Right atrium auricular region (tissue), 2 donors: ENCODE results near the gene PNPLA1. TPM values are rescaled to one million over a fixed set of nuclear protein-coding genes. Genes with fewer than 3 reads are reported as not detected.

Experiments
- DNase-seq: peaks from one replicate; pipeline ENCODE4 v3.0.0-alpha.2; 2019; ENCODE audit warnings: low spot score
- H3K27ac ChIP-seq, 2 donors: fragments of 200-600 bp; sonication (generic); 1 replicate in 1 of 2; 2 replicates in 1 of 2; pipeline ENCODE4 v1.5.1; 2016 to 2019
- H3K27me3 ChIP-seq, 2 donors: fragments of 200-600 bp; sonication (generic); one replicate each; pipeline versions ENCODE4 v1.5.1 to v1.6.0; 2017 to 2019
- H3K36me3 ChIP-seq: fragments of 200-600 bp; sonication (generic); one replicate; pipeline ENCODE4 v1.5.1; 2016
- H3K4me1 ChIP-seq, 2 donors: fragments of 200-600 bp; sonication (generic); one replicate each; pipeline versions ENCODE4 v1.5.1 to v1.6.0; 2017 to 2019
- H3K4me3 ChIP-seq, 2 donors: fragments of 200-600 bp; sonication (generic); 1 replicate in 1 of 2; 2 replicates in 1 of 2; pipeline ENCODE4 v1.5.1; 2017 to 2019; ENCODE audit warnings: mild to moderate bottlenecking in 1 of 2, moderate library complexity in 1 of 2
- H3K9me3 ChIP-seq, 2 donors: fragments of 200-600 bp; sonication (generic); one replicate each; pipeline ENCODE4 v1.5.1; 2019
- total RNA-seq, 2 donors: library from RNA; depleted of rRNA; stranded (reverse); fragments of >200 nt; gene quantifications; one replicate each; pipeline ENCODE4 v1.1.0, GENCODE V29; 2016
- TF ChIP-seq, protein P1 (sequence below), 2 donors: fragments of 200-600 bp; sonication (generic); IDR thresholded peaks; one replicate each; pipeline ENCODE4 v1.5.1; 2019; ENCODE audit warnings: antibody characterized with exemption in 2 of 2

PNPLA1 gene
- total RNA-seq, 2 donors from 2014 or later: 0.20 TPM; not detected in 1

- no peak for DNase-seq
- Histone ChIP-seq H3K9me3 (peaks cover 0 to 10% of the 10 kb centered on the region in 2 donors), H3K4me3 (no peak overlapping the region), H3K36me3 (no peaks in the 10 kb centered on the region), H3K27ac (no peak overlapping the region), H3K4me1 (no peaks in the 10 kb centered on the region), H3K27me3 (no peaks in the 10 kb centered on the region)
- TF ChIP-seq, protein P1, sequence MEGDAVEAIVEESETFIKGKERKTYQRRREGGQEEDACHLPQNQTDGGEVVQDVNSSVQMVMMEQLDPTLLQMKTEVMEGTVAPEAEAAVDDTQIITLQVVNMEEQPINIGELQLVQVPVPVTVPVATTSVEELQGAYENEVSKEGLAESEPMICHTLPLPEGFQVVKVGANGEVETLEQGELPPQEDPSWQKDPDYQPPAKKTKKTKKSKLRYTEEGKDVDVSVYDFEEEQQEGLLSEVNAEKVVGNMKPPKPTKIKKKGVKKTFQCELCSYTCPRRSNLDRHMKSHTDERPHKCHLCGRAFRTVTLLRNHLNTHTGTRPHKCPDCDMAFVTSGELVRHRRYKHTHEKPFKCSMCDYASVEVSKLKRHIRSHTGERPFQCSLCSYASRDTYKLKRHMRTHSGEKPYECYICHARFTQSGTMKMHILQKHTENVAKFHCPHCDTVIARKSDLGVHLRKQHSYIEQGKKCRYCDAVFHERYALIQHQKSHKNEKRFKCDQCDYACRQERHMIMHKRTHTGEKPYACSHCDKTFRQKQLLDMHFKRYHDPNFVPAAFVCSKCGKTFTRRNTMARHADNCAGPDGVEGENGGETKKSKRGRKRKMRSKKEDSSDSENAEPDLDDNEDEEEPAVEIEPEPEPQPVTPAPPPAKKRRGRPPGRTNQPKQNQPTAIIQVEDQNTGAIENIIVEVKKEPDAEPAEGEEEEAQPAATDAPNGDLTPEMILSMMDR (IDR thresholded peaks at IDR 0.05): no peak
These were observed 2.8 kb upstream of the PNPLA1 start for GRCh38 chr6:36266913-36267644.

DNA sequence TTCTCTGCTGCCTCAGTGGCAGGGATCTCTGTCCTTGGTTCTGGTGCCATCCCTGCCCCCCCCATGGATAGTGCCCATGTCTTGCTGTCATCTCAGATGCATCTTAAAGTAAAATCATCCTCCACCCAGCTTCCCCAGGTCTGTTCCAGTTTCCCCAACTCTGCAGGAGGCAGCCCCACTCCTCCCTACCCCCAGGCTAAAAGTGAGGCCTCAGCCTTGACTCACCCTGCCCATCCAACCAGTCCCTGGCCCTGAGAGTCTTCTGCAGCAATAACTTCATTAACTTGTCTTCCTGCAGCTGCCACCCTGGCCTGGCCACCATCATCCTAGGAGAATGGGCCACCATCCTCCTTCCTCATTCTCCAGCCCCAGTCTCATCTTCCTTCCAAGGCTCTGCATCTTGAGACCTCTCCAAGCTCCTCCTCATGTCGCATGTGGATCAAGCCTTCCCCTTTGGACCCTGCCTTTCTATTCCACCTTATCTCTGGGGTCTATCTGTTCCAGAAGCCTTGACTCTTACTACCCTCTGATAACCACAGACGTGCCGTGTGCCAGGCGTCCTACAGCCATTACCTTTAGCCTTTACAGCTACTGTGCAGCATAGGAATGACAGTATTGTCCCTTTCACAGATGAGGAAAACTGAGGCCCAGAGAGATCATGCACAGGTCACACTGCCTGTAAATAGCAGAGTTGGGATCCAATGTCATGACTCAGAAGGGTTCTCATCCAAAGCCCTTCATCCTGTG is 2.0 kb upstream of the PNPLA1 start:
- TF ChIP-seq, protein P1 (IDR thresholded peaks at IDR 0.05): no peak
- Histone ChIP-seq H3K27ac (no peak overlapping the region), H3K4me1 (no peaks in the 10 kb centered on the region), H3K4me3 (no peak overlapping the region), H3K36me3 (no peaks in the 10 kb centered on the region), H3K27me3 (no peaks in the 10 kb centered on the region), H3K9me3 (peaks cover 0 to 10% of the 10 kb centered on the region in 2 donors)
- DNase-seq: no peak

DNA sequence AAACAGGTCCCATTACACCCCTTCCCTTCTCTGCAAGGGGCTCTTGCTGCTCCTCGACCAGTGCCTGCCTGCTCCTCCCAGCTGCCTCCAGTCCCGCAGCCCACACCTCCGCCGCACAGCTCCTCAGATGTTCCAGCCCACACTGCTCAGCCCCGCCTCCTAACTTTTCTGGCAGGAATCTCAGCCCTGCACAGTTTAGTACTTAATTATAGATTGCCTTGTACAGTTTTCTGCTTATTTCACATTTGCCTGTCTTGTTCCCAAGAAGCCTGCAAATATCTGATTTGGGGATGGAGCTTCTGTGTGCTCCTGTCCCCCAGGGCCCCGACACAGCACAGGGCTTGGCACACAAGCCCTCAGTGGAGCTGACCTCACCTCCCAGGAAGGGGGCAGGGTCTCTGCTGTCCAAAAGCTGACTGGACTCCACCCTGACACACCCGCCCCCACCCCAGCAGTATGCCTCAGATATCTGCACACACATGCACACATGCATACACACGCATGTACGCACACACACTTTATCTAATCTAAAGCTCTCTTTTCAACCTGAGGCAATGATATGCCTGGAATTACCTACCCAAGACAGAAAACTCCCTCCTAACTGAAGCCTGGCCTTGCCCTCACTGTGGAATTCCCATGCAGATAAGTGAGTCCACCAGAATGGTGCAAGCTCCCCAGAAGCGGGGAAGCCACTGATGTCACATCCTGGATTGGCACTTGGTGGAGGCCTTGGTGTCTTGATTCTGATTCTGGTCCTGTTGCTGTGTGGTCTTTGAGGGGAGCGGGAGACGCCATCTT is 1.2 kb upstream of the PNPLA1 start:
- H3K4me1 ChIP-seq: no peaks in the 10 kb centered on the region
- no peak overlapping the region for H3K27ac ChIP-seq
- no peak overlapping the region for H3K4me3 ChIP-seq
- H3K36me3 ChIP-seq: no peaks in the 10 kb centered on the region
- TF ChIP-seq, protein P1 (IDR thresholded peaks at IDR 0.05): no peak
- H3K27me3 ChIP-seq: no peaks in the 10 kb centered on the region
- peaks cover 0 to 10% of the 10 kb centered on the region in 2 donors for H3K9me3 ChIP-seq
- DNase-seq: no peak

GRCh38 chr6:36272234-36272633 is 2.4 kb downstream of the PNPLA1 start:
- TF ChIP-seq, protein P1 (IDR thresholded peaks at IDR 0.05): no peak
- H3K4me1 ChIP-seq: no peaks in the 10 kb centered on the region
- no peaks in the 10 kb centered on the region for H3K27me3 ChIP-seq
- H3K4me3 ChIP-seq: no peak overlapping the region
- H3K27ac ChIP-seq: no peak overlapping the region
- no peak for DNase-seq
- H3K9me3 ChIP-seq: no peaks in the 10 kb centered on the region
- no peaks in the 10 kb centered on the region for H3K36me3 ChIP-seq

DNA sequence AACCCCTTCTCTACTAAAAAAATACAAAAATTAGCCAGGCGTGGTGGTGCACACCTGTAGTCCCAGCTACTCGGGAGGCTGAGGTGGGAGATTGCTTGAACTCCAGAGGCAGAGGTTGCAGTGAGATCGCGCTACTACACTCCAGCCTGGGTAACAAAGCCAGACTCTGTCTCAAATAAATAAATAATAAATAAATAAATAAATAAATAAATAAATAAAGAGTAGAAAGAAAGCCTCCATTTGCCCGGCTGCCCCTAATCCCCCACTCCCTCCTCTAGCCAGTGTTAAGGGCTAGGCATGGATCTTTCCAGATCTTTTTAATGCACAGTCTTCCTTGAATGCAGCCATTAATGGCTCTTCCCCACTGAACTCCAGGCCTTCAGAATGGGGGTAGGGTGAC is 3.2 kb downstream of the PNPLA1 start:
- Histone ChIP-seq H3K27me3 (no peaks in the 10 kb centered on the region), H3K4me3 (no peak overlapping the region), H3K4me1 (no peaks in the 10 kb centered on the region), H3K36me3 (no peaks in the 10 kb centered on the region), H3K27ac (no peak overlapping the region), H3K9me3 (no peaks in the 10 kb centered on the region)
- DNase-seq: no peak
- TF ChIP-seq, protein P1 (IDR thresholded peaks at IDR 0.05): no peak
